H1 (cell line): ENCODE data around the gene BHLHE23. TPM values are rescaled to one million over a fixed set of nuclear protein-coding genes. Genes with fewer than 3 reads are reported as not detected.

Source experiments
- CTCF ChIA-PET: fragments of 300-600 bp; sonication (Branson Sonifier 250); formaldehyde crosslinking; loops from one replicate; lab custom pipeline; 2021; ENCODE audit not compliant: partially characterized antibody; lab: Charles Lee
- POLR2A ChIA-PET: fragments of 300-600 bp; sonication (Branson Sonifier 250); formaldehyde crosslinking; loops from one replicate; lab custom pipeline; 2021; ENCODE audit warnings: inconsistent platforms; ENCODE audit not compliant: partially characterized antibody; lab: Charles Lee
- DNase-seq, 2 experiments: peaks; one replicate each; pipeline versions ENCODE4 v3.0.0 to v3.0.0-alpha.2; 2010 to 2022; ENCODE audit warnings: low spot score in 2 of 2, low read depth in 1 of 2, mixed read lengths in 1 of 2
- FAIRE-seq: peaks from 2 replicates; lab custom pipeline; 2011; peaks lifted over from hg19 to GRCh38; lab: Jason Lieb, UNC
- H2AFZ ChIP-seq: 2 replicates; pipeline ENCODE4 v1.8.1; 2012; ENCODE audit warnings: low read length, inconsistent platforms
- H2AK5ac ChIP-seq: 2 replicates; pipeline ENCODE4 v1.6.1; 2013; ENCODE audit warnings: low read depth, low read length
- H2BK120ac ChIP-seq: replicated peaks from 2 replicates; pipeline ENCODE3; 2013; ENCODE audit warnings: low read depth, low read length, inconsistent platforms
- H2BK12ac ChIP-seq: 2 replicates; pipeline ENCODE4 v1.6.1; 2013; ENCODE audit warnings: low read depth, low read length
- H2BK15ac ChIP-seq: 2 replicates; pipeline ENCODE4 v1.6.1; 2013; ENCODE audit warnings: low read length
- H2BK20ac ChIP-seq: 2 replicates; pipeline ENCODE4 v1.6.1; 2013; ENCODE audit warnings: low read length
- H2BK5ac ChIP-seq: 2 replicates; pipeline ENCODE4 v1.6.1; 2013; ENCODE audit warnings: low read depth, low read length
- H3K14ac ChIP-seq: 2 replicates; pipeline ENCODE4 v1.6.1; 2013; ENCODE audit warnings: inconsistent platforms; ENCODE audit not compliant: insufficient read length
- H3K18ac ChIP-seq: 2 replicates; pipeline ENCODE4 v1.6.1; 2013; ENCODE audit warnings: low read length; ENCODE audit errors: extremely low read depth
- H3K23ac ChIP-seq: 2 replicates; pipeline ENCODE4 v1.6.1; 2013; ENCODE audit warnings: inconsistent platforms; ENCODE audit not compliant: insufficient read length
- H3K23me2 ChIP-seq: 2 replicates; pipeline ENCODE4 v1.6.1; 2013; ENCODE audit warnings: low read depth, low read length
- H3K27ac ChIP-seq: 2 replicates; pipeline ENCODE4 v1.6.1; 2011; ENCODE audit warnings: low read depth, low read length, inconsistent platforms
- H3K27me3 ChIP-seq, 4 experiments: replicated peaks in 1 of 4; 1 replicate in 1 of 4; 2 replicates in 3 of 4; pipeline versions ENCODE4 v1.6.1 to v1.8.1; 2011 to 2013; ENCODE audit warnings: low read length in 3 of 4, mild to moderate bottlenecking in 3 of 4, inconsistent platforms in 2 of 4, mixed read lengths in 2 of 4, moderate library complexity in 1 of 4; ENCODE audit not compliant: control insufficient read depth in 3 of 4, insufficient read depth in 3 of 4; ENCODE audit errors: extremely low read depth in 1 of 4
- H3K36me3 ChIP-seq, 4 experiments: 2 replicates each; pipeline versions ENCODE4 v1.6.1 to v1.8.1; 2011 to 2013; ENCODE audit warnings: mild to moderate bottlenecking in 4 of 4, low read length in 3 of 4, moderate library complexity in 2 of 4, control low read depth in 1 of 4, inconsistent platforms in 1 of 4; ENCODE audit not compliant: insufficient read depth in 4 of 4, control insufficient read depth in 2 of 4
- H3K4ac ChIP-seq: replicated peaks from 2 replicates; pipeline ENCODE3; 2013; ENCODE audit warnings: low read length, low read depth, mixed read lengths, inconsistent platforms; ENCODE audit not compliant: insufficient read length
- H3K4me1 ChIP-seq, 4 experiments: replicated peaks in 1 of 4; 1 replicate in 1 of 4; 2 replicates in 3 of 4; pipeline versions ENCODE4 v1.6.1 to v1.8.1; 2011 to 2013; ENCODE audit warnings: low read length in 3 of 4, inconsistent platforms in 2 of 4, mixed read lengths in 1 of 4; ENCODE audit not compliant: insufficient read depth in 4 of 4, control insufficient read depth in 3 of 4
- H3K4me2 ChIP-seq, 2 experiments: 2 replicates each; pipeline versions ENCODE4 v1.6.1 to v1.8.1; 2011 to 2013; ENCODE audit warnings: low read depth in 2 of 2, low read length in 2 of 2, control low read depth in 1 of 2, inconsistent platforms in 1 of 2, mild to moderate bottlenecking in 1 of 2; ENCODE audit not compliant: insufficient read depth in 1 of 2
- H3K4me3 ChIP-seq, 4 experiments: fragments of 200-600, 300-600 bp in 1 of 4; sonication (generic), shearing (Covaris generic), sonication (Bioruptor Twin) in 1 of 4; 2 replicates each; pipeline versions ENCODE4 v1.5.1 to v1.8.1; 2011 to 2016; ENCODE audit warnings: low read length in 4 of 4, low read depth in 3 of 4, control low read depth in 2 of 4, inconsistent platforms in 2 of 4, mild to moderate bottlenecking in 2 of 4, mixed read lengths in 1 of 4, moderate library complexity in 1 of 4; ENCODE audit not compliant: insufficient read depth in 2 of 4; ENCODE audit errors: extremely low read depth in 1 of 4
- H3K56ac ChIP-seq: replicated peaks from 2 replicates; pipeline ENCODE3; 2013; ENCODE audit warnings: low read depth, mild to moderate bottlenecking, mixed read lengths, low read length, inconsistent platforms; ENCODE audit not compliant: insufficient read length
- H3K79me1 ChIP-seq: 2 replicates; pipeline ENCODE4 v1.6.1; 2013; ENCODE audit warnings: low read depth, low read length, control low read depth
- H3K79me2 ChIP-seq, 2 experiments: 2 replicates each; pipeline versions ENCODE4 v1.6.1 to v1.8.1; 2012 to 2013; ENCODE audit warnings: low read length in 2 of 2, mild to moderate bottlenecking in 2 of 2, inconsistent platforms in 1 of 2; ENCODE audit not compliant: insufficient read depth in 2 of 2, control insufficient read depth in 1 of 2
- H3K9ac ChIP-seq, 4 experiments: replicated peaks in 1 of 4; 1 replicate in 1 of 4; 2 replicates in 3 of 4; pipeline versions ENCODE4 v1.6.1 to v1.8.1; 2011 to 2013; ENCODE audit warnings: low read depth in 3 of 4, low read length in 3 of 4, control low read depth in 2 of 4, mild to moderate bottlenecking in 2 of 4, moderate library complexity in 2 of 4, inconsistent platforms in 1 of 4; ENCODE audit errors: extremely low read depth in 1 of 4
- H3K9me3 ChIP-seq, 2 experiments: 2 replicates each; pipeline versions ENCODE4 v1.6.1 to v1.8.1; 2012 to 2013; ENCODE audit warnings: mild to moderate bottlenecking in 2 of 2, moderate library complexity in 2 of 2, control low read depth in 1 of 2, inconsistent platforms in 1 of 2, low read depth in 1 of 2, low read length in 1 of 2, mixed read lengths in 1 of 2; ENCODE audit not compliant: insufficient read depth in 2 of 2
- H4K20me1 ChIP-seq, 2 experiments: replicated peaks in 1 of 2; 2 replicates each; pipeline versions ENCODE3 to v1.8.1; 2011 to 2013; ENCODE audit warnings: inconsistent platforms in 2 of 2, low read length in 2 of 2, mild to moderate bottlenecking in 1 of 2; ENCODE audit not compliant: insufficient read depth in 2 of 2, control insufficient read depth in 1 of 2
- H4K5ac ChIP-seq: 2 replicates; pipeline ENCODE4 v1.6.1; 2013; ENCODE audit warnings: low read length, low read depth, mixed read lengths, inconsistent platforms; ENCODE audit not compliant: insufficient read length
- H4K8ac ChIP-seq: 2 replicates; pipeline ENCODE4 v1.8.0; 2013; ENCODE audit warnings: mild to moderate bottlenecking, moderate library complexity, low read length, inconsistent platforms; ENCODE audit not compliant: insufficient read depth; ENCODE audit errors: extremely low read depth
- H4K91ac ChIP-seq: replicated peaks from 2 replicates; pipeline ENCODE3; 2013; ENCODE audit warnings: low read length, mixed read lengths, inconsistent platforms; ENCODE audit not compliant: insufficient read length
- BRCA1 ChIP-seq: IDR thresholded peaks from 2 replicates; pipeline ENCODE4 v1.6.1; 2012; ENCODE audit warnings: low read depth, low read length, improper control_type of control experiment
- CHD2 ChIP-seq: IDR thresholded peaks from 2 replicates; pipeline ENCODE4 v1.6.1; 2012; ENCODE audit warnings: low read length, improper control_type of control experiment
- GTF2F1 ChIP-seq: IDR thresholded peaks from 2 replicates; pipeline ENCODE4 v1.6.1; 2012; ENCODE audit warnings: low read depth, low read length, improper control_type of control experiment, borderline replicate concordance
- KDM1A ChIP-seq: fragments of 200-600, 300-600 bp; sonication (generic); IDR thresholded peaks from 2 replicates; pipeline ENCODE4 v1.7.1; 2016; ENCODE audit warnings: mild to moderate bottlenecking, low read length, borderline replicate concordance
- POLR2A ChIP-seq, 2 experiments: IDR thresholded peaks; 1 replicate in 1 of 2; 2 replicates in 1 of 2; pipeline ENCODE4 v1.6.1; 2011; ENCODE audit warnings: low read depth in 2 of 2, low read length in 2 of 2, mild to moderate bottlenecking in 2 of 2; ENCODE audit errors: control extremely low read depth in 1 of 2
- WGBS, 2 experiments: shearing (Covaris generic) in 1 of 2; methylation state at CpG; one replicate each; pipeline versions ENCODE4 v1.1.6 to v1.1.7; 2013 to 2015; ENCODE audit warnings: low lambda C conversion rate in 2 of 2, mixed read lengths in 2 of 2, inconsistent platforms in 1 of 2, low coverage in 1 of 2, missing lambda C conversion rate in 1 of 2; ENCODE audit not compliant: insufficient replicate concordance in 2 of 2, insufficient coverage in 1 of 2, insufficient read length in 1 of 2; ENCODE audit errors: extremely low coverage in 1 of 2, missing lambda C conversion rate in 1 of 2; 5-methylcytosine and 5-hydroxymethylcytosine counted together
- polyA plus RNA-seq, 7 experiments: library from polyadenylated mRNA; depleted of rRNA in 3 of 7; stranded (reverse) in 5 of 7; unstranded in 2 of 7; fragments of >200 nt in 5 of 7; fragments of 200-250 nt in 2 of 7; gene quantifications; 1 replicate in 5 of 7; 2 replicates in 1 of 7; 4 replicates in 1 of 7; pipeline versions ENCODE4 v1.2.1 to v1.2.3, GENCODE V29; 2011 to 2013; ENCODE audit warnings: missing spikeins in 2 of 7, mixed read lengths in 2 of 7
- total RNA-seq: library from RNA; stranded (reverse); fragmentation: NEBNext Ultra II Directional; extraction: Animal tissue kit (Norgen Biotek cat#: 25700); gene quantifications from 2 replicates; pipeline ENCODE4 v1.2.1, GENCODE V29; 2021

Gene BHLHE23
- total and polyA plus RNA-seq, 2 of the 8 experiments (the other 6 are each of a cell fraction or from before 2014, with no cell fraction given), result 0.47 TPM; not detected in 1

GRCh38 chr20:63047946-63048345 is 41.2 kb upstream of the BHLHE23 start:
- Histone ChIP-seq H4K5ac (no peak overlapping the region), H4K8ac (no peak overlapping the region), H3K4me2 (no peak overlapping the region), H4K91ac (no peak overlapping the region), H3K79me2 (no peaks in the 10 kb centered on the region), H3K9ac (no peak overlapping the region), H2BK5ac (no peak overlapping the region), H2BK12ac (no peak overlapping the region), H3K79me1 (no peaks in the 10 kb centered on the region), H3K23ac (no peak overlapping the region), H3K36me3 (no peaks in the 10 kb centered on the region), H3K9me3 (peaks cover 6 to 19% of the 10 kb centered on the region in 2 experiments; a peak in 1 of 4 replicates), H2BK20ac (no peak overlapping the region), H2BK120ac (no peak overlapping the region), H2AK5ac (no peak overlapping the region), H3K14ac (no peak overlapping the region), H3K23me2 (no peaks in the 10 kb centered on the region), H3K27ac (no peak overlapping the region), H3K18ac (no peak overlapping the region), H4K20me1 (no peaks in the 10 kb centered on the region), H2BK15ac (no peak overlapping the region), H3K4ac (no peak overlapping the region), H3K27me3 (no peaks in the 10 kb centered on the region), H3K4me3 (no peak overlapping the region), H3K4me1 (no peaks in the 10 kb centered on the region), H3K56ac (no peak overlapping the region), H2AFZ (no peak overlapping the region)
- no peak for FAIRE-seq
- DNase-seq, result no peak
- ChIA-PET POLR2A (no interaction called here), CTCF (interaction anchor here (1.2 kb wide), 1 partner anchor 8 kb away, joined by 4 read pairs; no protein-coding TSS in a partner anchor)
- WGBS, 2 experiments, result 89% methylated on average over 10 of the region's 10 CpGs; no CpG with 5 or more reads in 1 of the 2 experiments
- TF ChIP-seq GTF2F1 (no peak), POLR2A (IDR thresholded peaks at IDR 0.05; ENCODE audit: control extremely low read depth in 1 of 2, low read depth in 2 of 2, low read length in 2 of 2) (no peak), BRCA1 (no peak), CHD2 (no peak), KDM1A (no peak)
